ENCODE data around the gene CBX8.

The CBX8 gene

GRCh38 chr17:79819085-79819484 is 22.2 kb upstream of the CBX8 start:
- no peak for DNase-seq

- DNase-seq, result no peak
Observed at GRCh38 chr17:79818026-79818758, 21.3 kb upstream of the CBX8 start.

- no peak for DNase-seq
Observed at GRCh38 chr17:79815836-79816461, 19.1 kb upstream of the CBX8 start.

- no peak for DNase-seq
Observed at GRCh38 chr17:79814974-79815835, 18.3 kb upstream of the CBX8 start.

GRCh38 chr17:79814127-79814973 is 17.5 kb upstream of the CBX8 start:
- no peak for DNase-seq

- peak; percentile 54 for DNase-seq
Observed at GRCh38 chr17:79813297-79814126, 16.6 kb upstream of the CBX8 start.

GRCh38 chr17:79812353-79813258 is 15.7 kb upstream of the CBX8 start:
- peak; percentile 40 for DNase-seq

- DNase-seq, result no peak
Observed at GRCh38 chr17:79811868-79812352, 15.0 kb upstream of the CBX8 start.

- peak; percentile 73 for DNase-seq
Observed at GRCh38 chr17:79811011-79811867, 14.4 kb upstream of the CBX8 start.

GRCh38 chr17:79810130-79811010 is 13.5 kb upstream of the CBX8 start:
- peak; percentile 92 for DNase-seq

- peak; percentile 51 for DNase-seq
Observed at GRCh38 chr17:79809530-79810129, 12.8 kb upstream of the CBX8 start.

- peak; percentile 57 for DNase-seq
Observed at GRCh38 chr17:79808763-79809529, 12.1 kb upstream of the CBX8 start.

GRCh38 chr17:79806863-79807720 is 10.2 kb upstream of the CBX8 start:
- DNase-seq, result no peak

- no peak for DNase-seq
Observed at GRCh38 chr17:79806446-79806760, 9.5 kb upstream of the CBX8 start.

GRCh38 chr17:79804856-79805696 is 8.2 kb upstream of the CBX8 start:
- DNase-seq, result no peak

Measured in NCI-H1092 (cell line).